HepG2 (cell line): ENCODE results near the gene HSCB. TPM values are rescaled to one million over a fixed set of nuclear protein-coding genes. Genes with fewer than 3 reads are reported as not detected.
A peak's percentile ranks its signal among the peaks of the same experiment; 100 is the strongest.

Source experiments
- ATAD3A ChIP-seq: sonication (generic); formaldehyde crosslinking; IDR thresholded peaks from 2 replicates; pipeline ENCODE4 v1.4.0; 2020; ENCODE audit warnings: missing genetic modification reagents
- HDAC2 ChIP-seq: sonication (generic); formaldehyde crosslinking; IDR thresholded peaks from 2 replicates; pipeline ENCODE4 v1.4.0; 2020; ENCODE audit warnings: missing genetic modification reagents
- ZFY ChIP-seq: sonication (generic); formaldehyde crosslinking; IDR thresholded peaks from 2 replicates; pipeline ENCODE4 v1.4.0; 2020; ENCODE audit warnings: missing genetic modification reagents
- ZMYM3 ChIP-seq: sonication (generic); formaldehyde crosslinking; IDR thresholded peaks from 2 replicates; pipeline ENCODE4 v1.5.1; 2020; ENCODE audit warnings: mild to moderate bottlenecking, missing genetic modification reagents
- ZNF232 ChIP-seq: sonication (generic); formaldehyde crosslinking; IDR thresholded peaks from 2 replicates; pipeline ENCODE4 v1.4.0; 2020; ENCODE audit warnings: missing genetic modification reagents, borderline replicate concordance
- ZNF326 ChIP-seq: sonication (generic); formaldehyde crosslinking; IDR thresholded peaks from 2 replicates; pipeline ENCODE4 v1.4.0; 2020; ENCODE audit warnings: missing genetic modification reagents, borderline replicate concordance
- ZNF343 ChIP-seq: sonication (generic); formaldehyde crosslinking; IDR thresholded peaks from 2 replicates; pipeline ENCODE4 v1.4.0; 2020; ENCODE audit warnings: mild to moderate bottlenecking, missing genetic modification reagents
- ZNF430 ChIP-seq: sonication (generic); formaldehyde crosslinking; IDR thresholded peaks from 2 replicates; pipeline ENCODE4 v1.9.0; 2021; ENCODE audit warnings: mild to moderate bottlenecking, missing genetic modification reagents
- ZNF816 ChIP-seq: sonication (generic); formaldehyde crosslinking; IDR thresholded peaks from 2 replicates; pipeline ENCODE4 v1.8.0; 2022; ENCODE audit warnings: missing genetic modification reagents, mild to moderate bottlenecking, borderline replicate concordance
- ZSCAN30 ChIP-seq: sonication (generic); formaldehyde crosslinking; IDR thresholded peaks from 2 replicates; pipeline ENCODE4 v1.5.0; 2020; ENCODE audit warnings: mild to moderate bottlenecking, missing genetic modification reagents
- polyA plus RNA-seq, 8 experiments: library from polyadenylated mRNA; depleted of rRNA in 3 of 8; stranded (reverse) in 7 of 8; unstranded in 1 of 8; fragments of >200 nt; fragmentation: Illumina TruSeq in 4 of 8; extraction: Trizol in 4 of 8; gene quantifications; 2 replicates each; pipeline versions ENCODE4 v1.2.1 to v1.2.3, GENCODE V29; 2011 to 2016; ENCODE audit warnings: low read depth in 4 of 8, missing spikeins in 1 of 8, mixed read lengths in 1 of 8; ENCODE audit not compliant: insufficient read depth in 1 of 8
- total RNA-seq, 5 experiments: library from RNA; depleted of rRNA; stranded (reverse); fragments of >200 nt; fragmentation: Illumina TruSeq; extraction: Trizol; gene quantifications; 2 replicates each; pipeline ENCODE4 v1.2.3, GENCODE V29; 2016; ENCODE audit warnings: low read depth in 1 of 5
- TF ChIP-seq, protein P1 (sequence below): sonication (generic); formaldehyde crosslinking; IDR thresholded peaks from 2 replicates; pipeline ENCODE4 v1.4.0; 2020; ENCODE audit warnings: missing genetic modification reagents
- TF ChIP-seq, protein P2 (sequence below): sonication (generic); formaldehyde crosslinking; IDR thresholded peaks from 2 replicates; pipeline ENCODE4 v1.4.0; 2020; ENCODE audit warnings: missing genetic modification reagents
- TF ChIP-seq, protein P3 (sequence below), 2 experiments: sonication (generic) in 1 of 2; formaldehyde crosslinking in 1 of 2; IDR thresholded peaks; 2 replicates each; pipeline versions ENCODE4 v1.5.1 to v1.6.1; 2011 to 2020; ENCODE audit warnings: borderline replicate concordance in 1 of 2, low read depth in 1 of 2, low read length in 1 of 2, mild to moderate bottlenecking in 1 of 2, missing genetic modification reagents in 1 of 2, moderate library complexity in 1 of 2
- TF ChIP-seq, protein P4 (sequence below): sonication (generic); formaldehyde crosslinking; IDR thresholded peaks from 2 replicates; pipeline ENCODE4 v1.4.0; 2020; ENCODE audit warnings: missing genetic modification reagents
- TF ChIP-seq, protein P5 (sequence below): IDR thresholded peaks from 2 replicates; pipeline ENCODE4 v1.6.1; 2012; ENCODE audit warnings: low read length, improper control_type of control experiment
- TF ChIP-seq, protein P6 (sequence below): IDR thresholded peaks from 2 replicates; pipeline ENCODE4 v1.6.1; 2016; ENCODE audit warnings: missing genetic modification reagents, missing compliant biosample characterization
- TF ChIP-seq, protein P7 (sequence below): sonication (generic); formaldehyde crosslinking; IDR thresholded peaks from 2 replicates; pipeline ENCODE4 v1.5.0; 2020; ENCODE audit warnings: missing genetic modification reagents, mild to moderate bottlenecking, borderline replicate concordance

The HSCB gene
- total and polyA plus RNA-seq, 2 of the 13 experiments (the other 11 are each of a cell fraction or from before 2014, with no cell fraction given), result 15.4 to 20.9 TPM

DNA sequence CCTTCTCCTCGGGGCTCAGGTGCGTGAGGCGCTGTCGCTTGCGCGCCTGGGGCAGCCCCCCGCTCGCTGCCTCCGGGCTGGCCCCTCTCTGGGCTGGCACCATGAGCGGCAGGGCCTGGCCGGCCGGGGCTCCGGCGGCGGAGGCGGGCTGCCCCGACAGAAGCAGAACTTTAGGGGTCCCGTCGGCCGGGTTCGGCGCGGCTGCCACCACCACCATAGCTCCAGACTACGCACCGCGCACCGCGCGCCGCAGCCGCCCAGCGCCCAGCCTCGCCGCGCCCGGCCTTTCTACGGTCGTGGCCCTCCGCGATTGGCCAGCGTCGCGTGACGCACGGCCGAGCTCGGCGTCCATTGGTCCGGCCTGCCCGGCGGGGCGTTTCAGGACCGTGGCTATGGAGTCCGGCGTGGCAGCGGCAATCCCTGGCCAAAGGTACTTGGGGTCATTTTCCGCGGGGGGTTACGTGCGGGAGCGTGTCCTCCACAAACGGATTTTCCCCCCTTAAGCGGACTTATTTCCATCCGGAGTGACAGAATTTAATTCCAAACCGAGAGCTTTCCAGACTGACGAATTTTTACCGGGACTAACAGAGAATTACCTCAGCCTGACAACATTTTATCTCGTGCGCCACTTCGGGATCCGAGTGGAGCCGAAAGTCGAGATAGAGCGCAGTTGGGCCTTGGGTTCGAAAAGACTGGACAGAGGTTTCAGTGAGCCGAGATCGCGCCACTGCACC lies 58.6 kb downstream of the HSCB start, which contains the start of gene XBP1 (continued):
- TF ChIP-seq, protein P1, sequence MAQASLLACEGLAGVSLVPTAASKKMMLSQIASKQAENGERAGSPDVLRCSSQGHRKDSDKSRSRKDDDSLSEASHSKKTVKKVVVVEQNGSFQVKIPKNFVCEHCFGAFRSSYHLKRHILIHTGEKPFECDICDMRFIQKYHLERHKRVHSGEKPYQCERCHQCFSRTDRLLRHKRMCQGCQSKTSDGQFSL, result peak; percentile 72; the same call in 1 of the 2 replicates
- TF ChIP-seq HDAC2 (peak; percentile 44; the same call in 1 of the 2 replicates), ZNF816 (CRISPR knock-in tag) (no peak; the same call in 1 of the 2 replicates), ZNF326 (CRISPR knock-in tag) (no peak), ATAD3A (CRISPR knock-in tag) (no peak), ZNF232 (CRISPR knock-in tag) (peak; percentile 52; the same call in 1 of the 2 replicates), ZNF430 (CRISPR knock-in tag) (no peak), ZMYM3 (CRISPR knock-in tag) (peak; percentile 17; the same call in 1 of the 2 replicates), ZNF343 (CRISPR knock-in tag) (0 out of 2 replicates have a peak, but pooled peaks have one; percentile 90), ZSCAN30 (0 out of 2 replicates have a peak, but pooled peaks have one; percentile 4), ZFY (peak; percentile 60)
- TF ChIP-seq, protein P2, sequence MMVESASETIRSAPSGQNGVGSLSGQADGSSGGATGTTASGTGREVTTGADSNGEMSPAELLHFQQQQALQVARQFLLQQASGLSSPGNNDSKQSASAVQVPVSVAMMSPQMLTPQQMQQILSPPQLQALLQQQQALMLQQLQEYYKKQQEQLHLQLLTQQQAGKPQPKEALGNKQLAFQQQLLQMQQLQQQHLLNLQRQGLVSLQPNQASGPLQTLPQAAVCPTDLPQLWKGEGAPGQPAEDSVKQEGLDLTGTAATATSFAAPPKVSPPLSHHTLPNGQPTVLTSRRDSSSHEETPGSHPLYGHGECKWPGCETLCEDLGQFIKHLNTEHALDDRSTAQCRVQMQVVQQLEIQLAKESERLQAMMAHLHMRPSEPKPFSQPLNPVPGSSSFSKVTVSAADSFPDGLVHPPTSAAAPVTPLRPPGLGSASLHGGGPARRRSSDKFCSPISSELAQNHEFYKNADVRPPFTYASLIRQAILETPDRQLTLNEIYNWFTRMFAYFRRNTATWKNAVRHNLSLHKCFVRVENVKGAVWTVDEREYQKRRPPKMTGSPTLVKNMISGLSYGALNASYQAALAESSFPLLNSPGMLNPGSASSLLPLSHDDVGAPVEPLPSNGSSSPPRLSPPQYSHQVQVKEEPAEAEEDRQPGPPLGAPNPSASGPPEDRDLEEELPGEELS (CRISPR knock-in tag), result no peak
- TF ChIP-seq, protein P3, sequence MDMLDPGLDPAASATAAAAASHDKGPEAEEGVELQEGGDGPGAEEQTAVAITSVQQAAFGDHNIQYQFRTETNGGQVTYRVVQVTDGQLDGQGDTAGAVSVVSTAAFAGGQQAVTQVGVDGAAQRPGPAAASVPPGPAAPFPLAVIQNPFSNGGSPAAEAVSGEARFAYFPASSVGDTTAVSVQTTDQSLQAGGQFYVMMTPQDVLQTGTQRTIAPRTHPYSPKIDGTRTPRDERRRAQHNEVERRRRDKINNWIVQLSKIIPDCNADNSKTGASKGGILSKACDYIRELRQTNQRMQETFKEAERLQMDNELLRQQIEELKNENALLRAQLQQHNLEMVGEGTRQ (IDR thresholded peaks at IDR 0.05; ENCODE audit: low read depth, low read length), result no peak; the same call in 1 of the 2 replicates
- TF ChIP-seq, protein P3 (CRISPR knock-in tag; IDR thresholded peaks at IDR 0.05; ENCODE audit: borderline replicate concordance), result no peak
- TF ChIP-seq, protein P4, sequence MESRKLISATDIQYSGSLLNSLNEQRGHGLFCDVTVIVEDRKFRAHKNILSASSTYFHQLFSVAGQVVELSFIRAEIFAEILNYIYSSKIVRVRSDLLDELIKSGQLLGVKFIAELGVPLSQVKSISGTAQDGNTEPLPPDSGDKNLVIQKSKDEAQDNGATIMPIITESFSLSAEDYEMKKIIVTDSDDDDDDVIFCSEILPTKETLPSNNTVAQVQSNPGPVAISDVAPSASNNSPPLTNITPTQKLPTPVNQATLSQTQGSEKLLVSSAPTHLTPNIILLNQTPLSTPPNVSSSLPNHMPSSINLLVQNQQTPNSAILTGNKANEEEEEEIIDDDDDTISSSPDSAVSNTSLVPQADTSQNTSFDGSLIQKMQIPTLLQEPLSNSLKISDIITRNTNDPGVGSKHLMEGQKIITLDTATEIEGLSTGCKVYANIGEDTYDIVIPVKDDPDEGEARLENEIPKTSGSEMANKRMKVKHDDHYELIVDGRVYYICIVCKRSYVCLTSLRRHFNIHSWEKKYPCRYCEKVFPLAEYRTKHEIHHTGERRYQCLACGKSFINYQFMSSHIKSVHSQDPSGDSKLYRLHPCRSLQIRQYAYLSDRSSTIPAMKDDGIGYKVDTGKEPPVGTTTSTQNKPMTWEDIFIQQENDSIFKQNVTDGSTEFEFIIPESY (CRISPR knock-in tag), result no peak
- TF ChIP-seq, protein P5, sequence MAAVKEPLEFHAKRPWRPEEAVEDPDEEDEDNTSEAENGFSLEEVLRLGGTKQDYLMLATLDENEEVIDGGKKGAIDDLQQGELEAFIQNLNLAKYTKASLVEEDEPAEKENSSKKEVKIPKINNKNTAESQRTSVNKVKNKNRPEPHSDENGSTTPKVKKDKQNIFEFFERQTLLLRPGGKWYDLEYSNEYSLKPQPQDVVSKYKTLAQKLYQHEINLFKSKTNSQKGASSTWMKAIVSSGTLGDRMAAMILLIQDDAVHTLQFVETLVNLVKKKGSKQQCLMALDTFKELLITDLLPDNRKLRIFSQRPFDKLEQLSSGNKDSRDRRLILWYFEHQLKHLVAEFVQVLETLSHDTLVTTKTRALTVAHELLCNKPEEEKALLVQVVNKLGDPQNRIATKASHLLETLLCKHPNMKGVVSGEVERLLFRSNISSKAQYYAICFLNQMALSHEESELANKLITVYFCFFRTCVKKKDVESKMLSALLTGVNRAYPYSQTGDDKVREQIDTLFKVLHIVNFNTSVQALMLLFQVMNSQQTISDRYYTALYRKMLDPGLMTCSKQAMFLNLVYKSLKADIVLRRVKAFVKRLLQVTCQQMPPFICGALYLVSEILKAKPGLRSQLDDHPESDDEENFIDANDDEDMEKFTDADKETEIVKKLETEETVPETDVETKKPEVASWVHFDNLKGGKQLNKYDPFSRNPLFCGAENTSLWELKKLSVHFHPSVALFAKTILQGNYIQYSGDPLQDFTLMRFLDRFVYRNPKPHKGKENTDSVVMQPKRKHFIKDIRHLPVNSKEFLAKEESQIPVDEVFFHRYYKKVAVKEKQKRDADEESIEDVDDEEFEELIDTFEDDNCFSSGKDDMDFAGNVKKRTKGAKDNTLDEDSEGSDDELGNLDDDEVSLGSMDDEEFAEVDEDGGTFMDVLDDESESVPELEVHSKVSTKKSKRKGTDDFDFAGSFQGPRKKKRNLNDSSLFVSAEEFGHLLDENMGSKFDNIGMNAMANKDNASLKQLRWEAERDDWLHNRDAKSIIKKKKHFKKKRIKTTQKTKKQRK, result no peak
- TF ChIP-seq, protein P6, sequence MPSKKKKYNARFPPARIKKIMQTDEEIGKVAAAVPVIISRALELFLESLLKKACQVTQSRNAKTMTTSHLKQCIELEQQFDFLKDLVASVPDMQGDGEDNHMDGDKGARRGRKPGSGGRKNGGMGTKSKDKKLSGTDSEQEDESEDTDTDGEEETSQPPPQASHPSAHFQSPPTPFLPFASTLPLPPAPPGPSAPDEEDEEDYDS (CRISPR knock-in tag), result peak; percentile 99
- TF ChIP-seq, protein P7, sequence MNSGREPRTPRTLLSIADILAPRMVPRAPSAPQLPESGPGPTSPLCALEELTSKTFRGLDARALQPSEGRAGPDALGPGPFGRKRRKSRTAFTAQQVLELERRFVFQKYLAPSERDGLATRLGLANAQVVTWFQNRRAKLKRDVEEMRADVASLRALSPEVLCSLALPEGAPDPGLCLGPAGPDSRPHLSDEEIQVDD (CRISPR knock-in tag), result peak; percentile 86
